Gastrocnemius medialis (tissue), 4 donors: ENCODE results near the gene CCDC57. TPM values are rescaled to one million over a fixed set of nuclear protein-coding genes. Genes with fewer than 3 reads are reported as not detected.

Experiments used
- ATAC-seq, 2 donors: fragments of 150-250 bp; one replicate each; pipeline ENCODE4 v1.9.1; 2016
- DNase-seq, 2 donors: peaks; one replicate each; pipeline ENCODE4 v3.0.0-alpha.2; 2019
- H3K27ac ChIP-seq, 4 donors: fragments of 200-600 bp; sonication (generic); 1 replicate in 1 of 4; 2 replicates in 3 of 4; pipeline ENCODE4 v1.5.1; 2016 to 2018; ENCODE audit warnings: mild to moderate bottlenecking in 2 of 4, moderate library complexity in 1 of 4
- H3K27me3 ChIP-seq, 3 donors: fragments of 200-600 bp; sonication (generic) in 2 of 3; 1 replicate in 1 of 3; 2 replicates in 2 of 3; pipeline versions ENCODE4 v1.5.1 to v1.6.0; 2016 to 2019; ENCODE audit warnings: mild to moderate bottlenecking in 1 of 3, moderate library complexity in 1 of 3
- H3K36me3 ChIP-seq, 2 donors: fragments of 200-600 bp; sonication (generic) in 1 of 2; one replicate each; pipeline ENCODE4 v1.5.1; 2017 to 2018
- H3K4me1 ChIP-seq, 2 donors: fragments of 200-600 bp; sonication (generic) in 1 of 2; one replicate each; pipeline ENCODE4 v1.5.1; 2016 to 2017; ENCODE audit warnings: mild to moderate bottlenecking in 2 of 2
- H3K4me3 ChIP-seq, 4 donors: fragments of 200-600 bp; sonication (generic) in 3 of 4; 1 replicate in 1 of 4; 2 replicates in 3 of 4; pipeline ENCODE4 v1.5.1; 2016 to 2019; ENCODE audit warnings: mild to moderate bottlenecking in 2 of 4
- H3K9me3 ChIP-seq, 3 donors: fragments of 200-600 bp; sonication (generic) in 2 of 3; 1 replicate in 1 of 3; 2 replicates in 2 of 3; pipeline ENCODE4 v1.5.1; 2016 to 2019
- POLR2A ChIP-seq, 2 donors: fragments of 450-650 bp; IDR thresholded peaks; one replicate each; pipeline ENCODE4 v1.6.1; 2017; ENCODE audit warnings: antibody characterized with exemption in 2 of 2, mild to moderate bottlenecking in 2 of 2, moderate library complexity in 2 of 2
- in situ Hi-C, 4 donors: fragments of 200-750 bp; cut with MboI; loops; one replicate each; pipeline versions ENCODE4 v1.15.0 to v1.8.0; 2017; ENCODE audit warnings: low sequenced_read_pairs in 4 of 4
- intact Hi-C: fragments of 100-400 bp; cut with DNase I; formaldehyde crosslinking; loops from one replicate; pipeline ENCODE4 v1.15.1; 2023; ENCODE audit warnings: low total_unique reads
- total RNA-seq, 4 donors: library from RNA; depleted of rRNA; stranded (reverse); fragments of >200 nt; gene quantifications; one replicate each; pipeline versions ENCODE4 v1.1.0 to v1.2.3, GENCODE V29; 2016
- TF ChIP-seq, protein P1 (sequence below), 5 experiments: fragments of 450-650 bp in 3 of 5; fragments of 200-600 bp in 2 of 5; sonication (generic) in 2 of 5; IDR thresholded peaks in 4 of 5; conservative IDR thresholded peaks in 1 of 5; 1 replicate in 4 of 5; 2 replicates in 1 of 5; pipeline ENCODE4 v1.5.1; 2016 to 2019; ENCODE audit warnings: antibody characterized with exemption in 5 of 5, mild to moderate bottlenecking in 3 of 5, moderate library complexity in 3 of 5

CCDC57 gene
- total RNA-seq, 4 donors from 2014 or later = 3.7 to 11.3 (median 5.1) TPM

GRCh38 chr17:82058230-82058854, 154.3 kb downstream of the CCDC57 start:
- ATAC-seq (no peak), DNase-seq (no peak)
- peaks cover under 1 to 4% of the 10 kb centered on the region in 2 donors for H3K4me1 ChIP-seq
- intact Hi-C loops = no loop called here
- no peaks in the 10 kb centered on the region for H3K27me3 ChIP-seq
- no peaks in the 10 kb centered on the region for H3K9me3 ChIP-seq
- TF ChIP-seq POLR2A (IDR thresholded peaks at IDR 0.05) = no peak
- TF ChIP-seq, protein P1, sequence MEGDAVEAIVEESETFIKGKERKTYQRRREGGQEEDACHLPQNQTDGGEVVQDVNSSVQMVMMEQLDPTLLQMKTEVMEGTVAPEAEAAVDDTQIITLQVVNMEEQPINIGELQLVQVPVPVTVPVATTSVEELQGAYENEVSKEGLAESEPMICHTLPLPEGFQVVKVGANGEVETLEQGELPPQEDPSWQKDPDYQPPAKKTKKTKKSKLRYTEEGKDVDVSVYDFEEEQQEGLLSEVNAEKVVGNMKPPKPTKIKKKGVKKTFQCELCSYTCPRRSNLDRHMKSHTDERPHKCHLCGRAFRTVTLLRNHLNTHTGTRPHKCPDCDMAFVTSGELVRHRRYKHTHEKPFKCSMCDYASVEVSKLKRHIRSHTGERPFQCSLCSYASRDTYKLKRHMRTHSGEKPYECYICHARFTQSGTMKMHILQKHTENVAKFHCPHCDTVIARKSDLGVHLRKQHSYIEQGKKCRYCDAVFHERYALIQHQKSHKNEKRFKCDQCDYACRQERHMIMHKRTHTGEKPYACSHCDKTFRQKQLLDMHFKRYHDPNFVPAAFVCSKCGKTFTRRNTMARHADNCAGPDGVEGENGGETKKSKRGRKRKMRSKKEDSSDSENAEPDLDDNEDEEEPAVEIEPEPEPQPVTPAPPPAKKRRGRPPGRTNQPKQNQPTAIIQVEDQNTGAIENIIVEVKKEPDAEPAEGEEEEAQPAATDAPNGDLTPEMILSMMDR (IDR thresholded peaks at IDR 0.05 in 4 of 5, conservative IDR thresholded peaks at IDR 0.05 in 1 of 5) = no peak
- no peak overlapping the region for H3K27ac ChIP-seq
- in situ Hi-C loops = no loop called here
- peaks cover 0 to 93% of the 10 kb centered on the region in 2 donors for H3K36me3 ChIP-seq
- H3K4me3 ChIP-seq = no peak overlapping the region

DNA sequence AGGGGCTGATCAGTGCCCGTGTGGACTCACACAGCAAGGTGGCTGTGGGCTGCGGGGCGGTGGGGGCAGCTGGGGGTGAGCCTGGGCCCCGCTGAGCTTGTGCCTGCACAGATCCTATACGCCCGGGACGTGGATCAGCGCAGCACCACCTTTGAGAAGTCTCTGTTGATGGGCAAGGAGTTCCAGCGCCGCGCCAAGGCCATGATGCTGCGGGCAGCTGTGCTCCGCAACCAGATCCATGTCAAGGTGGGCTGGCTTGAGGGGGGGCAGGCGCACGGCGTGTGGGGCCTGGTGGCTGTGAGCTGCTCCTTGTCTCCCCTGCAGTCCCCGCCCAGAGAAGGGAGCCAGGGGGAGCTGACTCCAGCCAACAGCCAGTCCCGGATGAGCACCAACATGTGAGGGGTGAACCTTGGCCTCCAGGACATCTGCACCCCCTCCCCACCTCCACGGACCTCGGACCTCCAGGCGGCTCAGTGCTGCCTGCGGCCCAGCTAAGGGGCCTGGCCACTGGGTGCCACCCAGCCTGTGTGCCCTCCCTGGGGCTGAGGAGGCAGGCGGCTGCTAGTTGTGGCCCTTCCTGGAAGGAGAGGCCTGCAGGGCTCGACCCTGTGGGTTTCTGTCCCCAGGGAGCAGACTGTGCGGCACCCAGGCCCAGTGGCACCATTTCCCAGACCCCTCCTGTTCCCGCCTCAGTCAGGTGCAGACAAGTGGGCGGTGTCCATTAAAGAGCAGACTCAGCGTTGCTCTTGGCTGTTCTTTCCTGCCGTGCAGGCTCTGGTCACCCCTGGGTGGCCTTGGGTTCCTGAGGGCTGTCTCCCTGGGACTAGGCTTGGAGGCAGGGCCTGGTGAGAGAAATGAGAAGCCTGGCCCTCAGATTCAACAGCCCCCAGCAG, 155.7 kb downstream of the CCDC57 start:
- Histone ChIP-seq H3K4me1 (peaks cover 10 to 17% of the 10 kb centered on the region in 2 donors), H3K9me3 (no peaks in the 10 kb centered on the region), H3K4me3 (no peak overlapping the region), H3K36me3 (peaks cover 0 to 81% of the 10 kb centered on the region in 2 donors), H3K27ac (no peak overlapping the region), H3K27me3 (no peaks in the 10 kb centered on the region)
- TF ChIP-seq, protein P1 (IDR thresholded peaks at IDR 0.05 in 4 of 5, conservative IDR thresholded peaks at IDR 0.05 in 1 of 5) = no peak
- TF ChIP-seq POLR2A (IDR thresholded peaks at IDR 0.05) = no peak
- no peak for ATAC-seq
- intact Hi-C loops (no loop called here), in situ Hi-C loops (no loop called here)
- no peak for DNase-seq

GRCh38 chr17:82055965-82056728, 156.5 kb downstream of the CCDC57 start:
- Histone ChIP-seq H3K4me3 (no peak overlapping the region), H3K9me3 (no peaks in the 10 kb centered on the region), H3K27me3 (no peaks in the 10 kb centered on the region), H3K36me3 (peaks cover 0 to 74% of the 10 kb centered on the region in 2 donors), H3K27ac (no peak overlapping the region), H3K4me1 (peaks cover 10 to 17% of the 10 kb centered on the region in 2 donors)
- in situ Hi-C loops = no loop called here
- DNase-seq (no peak), ATAC-seq (no peak)
- TF ChIP-seq POLR2A (IDR thresholded peaks at IDR 0.05) = no peak
- TF ChIP-seq, protein P1 (IDR thresholded peaks at IDR 0.05 in 4 of 5, conservative IDR thresholded peaks at IDR 0.05 in 1 of 5) = no peak
- intact Hi-C loops = no loop called here

DNA sequence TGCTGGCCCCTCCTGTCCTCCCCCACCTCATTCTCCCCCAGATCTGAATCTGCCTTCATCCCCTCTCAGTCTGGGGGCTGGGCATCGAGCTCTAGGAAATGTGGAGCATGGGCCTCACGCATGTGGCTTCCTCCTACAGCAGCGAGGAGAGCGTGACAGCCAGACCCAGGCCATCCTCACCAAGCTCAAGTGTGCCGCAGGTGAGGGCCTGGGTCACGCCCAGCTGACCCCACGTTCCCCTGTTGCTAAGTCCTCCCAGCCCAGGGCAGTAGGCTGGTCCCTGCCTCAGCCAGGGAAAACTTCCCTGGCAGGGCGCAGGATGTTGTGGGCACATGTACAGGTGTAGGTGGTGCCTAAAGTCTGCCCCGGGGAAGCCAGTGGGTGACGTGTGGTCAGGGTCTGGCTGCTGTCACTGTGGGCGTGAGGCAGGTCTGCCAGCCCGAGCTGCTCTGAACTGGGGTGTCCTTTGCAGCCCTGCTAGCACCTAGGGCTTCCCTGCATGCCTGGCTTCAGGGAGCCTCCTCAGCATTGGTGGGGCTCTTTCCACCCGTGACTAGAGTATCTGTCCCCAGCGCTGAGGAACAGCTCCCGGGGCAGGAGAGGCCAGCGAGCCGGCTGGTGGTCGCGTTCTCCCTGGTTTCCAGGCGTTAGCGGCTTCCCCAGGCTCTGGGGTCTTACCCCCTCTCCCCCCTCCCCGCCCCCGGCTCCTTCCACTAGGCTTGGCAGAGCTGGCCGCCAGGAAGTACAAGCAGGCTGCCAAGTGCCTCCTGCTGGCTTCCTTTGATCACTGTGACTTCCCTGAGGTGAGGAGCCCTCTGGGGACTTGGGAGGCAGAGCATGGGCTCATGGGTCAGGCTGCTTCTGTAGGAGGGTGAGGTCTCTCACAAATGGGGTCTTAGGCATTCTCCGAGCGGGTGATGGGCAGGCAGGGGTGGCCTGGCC, 157.3 kb downstream of the CCDC57 start:
- DNase-seq (no peak), ATAC-seq (no peak)
- Histone ChIP-seq H3K9me3 (no peaks in the 10 kb centered on the region), H3K36me3 (peaks cover 0 to 66% of the 10 kb centered on the region in 2 donors), H3K27me3 (no peaks in the 10 kb centered on the region), H3K4me1 (peaks cover 17 to 24% of the 10 kb centered on the region in 2 donors), H3K27ac (no peak overlapping the region), H3K4me3 (no peak overlapping the region)
- in situ Hi-C loops = no loop called here
- TF ChIP-seq POLR2A (IDR thresholded peaks at IDR 0.05) = no peak
- TF ChIP-seq, protein P1 (IDR thresholded peaks at IDR 0.05 in 4 of 5, conservative IDR thresholded peaks at IDR 0.05 in 1 of 5) = no peak
- intact Hi-C loops = no loop called here
